Measurements from ENCODE around the gene SUMO2. TPM values are rescaled to one million over a fixed set of nuclear protein-coding genes. Genes with fewer than 3 reads are reported as not detected.

The SUMO2 gene
- total and polyA plus RNA-seq, 9 of the 15 experiments (the other 6 are each of a cell fraction or from before 2014, with no cell fraction given): 157 to 733 (median 419) TPM

DNA sequence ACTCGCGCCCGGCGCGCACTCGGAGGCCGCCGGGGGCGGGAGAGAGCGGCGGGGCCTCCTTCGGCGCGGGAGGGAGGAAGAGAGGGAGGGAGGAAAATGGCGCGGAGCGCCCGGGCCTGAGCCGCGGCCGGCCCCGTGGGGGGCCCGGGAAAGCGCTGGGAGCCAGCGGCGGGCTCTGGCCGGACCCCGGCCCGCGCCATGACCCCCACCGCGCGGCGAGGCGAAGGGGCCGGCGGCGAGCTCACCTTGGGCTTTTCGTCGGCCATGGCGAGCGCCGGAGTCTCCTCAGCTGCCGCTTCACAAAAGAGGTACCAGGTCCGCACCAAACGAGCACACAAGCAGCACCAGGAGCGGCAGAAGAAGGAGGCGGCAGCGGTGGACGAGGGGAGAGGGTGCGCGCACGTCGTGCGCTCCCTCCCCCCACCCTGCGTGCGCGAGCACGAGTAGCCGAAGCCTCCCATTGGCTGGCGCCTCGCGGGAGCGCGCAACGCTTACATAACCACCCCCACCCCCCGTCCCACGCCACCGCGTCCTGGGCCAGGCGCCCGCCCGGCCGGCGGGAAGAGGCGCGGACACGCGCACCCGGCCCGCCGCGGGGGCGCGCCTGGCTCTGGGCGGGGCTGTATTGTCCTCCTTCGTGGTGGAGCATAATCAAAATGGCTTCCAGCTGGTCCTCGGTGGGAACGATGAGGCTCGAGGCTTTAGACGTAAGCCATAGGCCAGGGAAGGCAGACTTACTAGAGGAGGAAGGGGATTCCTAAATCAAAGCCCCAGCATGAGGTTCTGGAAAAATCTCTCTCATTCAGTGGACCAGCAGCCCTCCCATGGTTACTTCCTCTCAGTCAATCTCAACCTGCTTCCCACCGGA, at the start of gene SUMO2 (continued):
- TF ChIP-seq, protein P1, sequence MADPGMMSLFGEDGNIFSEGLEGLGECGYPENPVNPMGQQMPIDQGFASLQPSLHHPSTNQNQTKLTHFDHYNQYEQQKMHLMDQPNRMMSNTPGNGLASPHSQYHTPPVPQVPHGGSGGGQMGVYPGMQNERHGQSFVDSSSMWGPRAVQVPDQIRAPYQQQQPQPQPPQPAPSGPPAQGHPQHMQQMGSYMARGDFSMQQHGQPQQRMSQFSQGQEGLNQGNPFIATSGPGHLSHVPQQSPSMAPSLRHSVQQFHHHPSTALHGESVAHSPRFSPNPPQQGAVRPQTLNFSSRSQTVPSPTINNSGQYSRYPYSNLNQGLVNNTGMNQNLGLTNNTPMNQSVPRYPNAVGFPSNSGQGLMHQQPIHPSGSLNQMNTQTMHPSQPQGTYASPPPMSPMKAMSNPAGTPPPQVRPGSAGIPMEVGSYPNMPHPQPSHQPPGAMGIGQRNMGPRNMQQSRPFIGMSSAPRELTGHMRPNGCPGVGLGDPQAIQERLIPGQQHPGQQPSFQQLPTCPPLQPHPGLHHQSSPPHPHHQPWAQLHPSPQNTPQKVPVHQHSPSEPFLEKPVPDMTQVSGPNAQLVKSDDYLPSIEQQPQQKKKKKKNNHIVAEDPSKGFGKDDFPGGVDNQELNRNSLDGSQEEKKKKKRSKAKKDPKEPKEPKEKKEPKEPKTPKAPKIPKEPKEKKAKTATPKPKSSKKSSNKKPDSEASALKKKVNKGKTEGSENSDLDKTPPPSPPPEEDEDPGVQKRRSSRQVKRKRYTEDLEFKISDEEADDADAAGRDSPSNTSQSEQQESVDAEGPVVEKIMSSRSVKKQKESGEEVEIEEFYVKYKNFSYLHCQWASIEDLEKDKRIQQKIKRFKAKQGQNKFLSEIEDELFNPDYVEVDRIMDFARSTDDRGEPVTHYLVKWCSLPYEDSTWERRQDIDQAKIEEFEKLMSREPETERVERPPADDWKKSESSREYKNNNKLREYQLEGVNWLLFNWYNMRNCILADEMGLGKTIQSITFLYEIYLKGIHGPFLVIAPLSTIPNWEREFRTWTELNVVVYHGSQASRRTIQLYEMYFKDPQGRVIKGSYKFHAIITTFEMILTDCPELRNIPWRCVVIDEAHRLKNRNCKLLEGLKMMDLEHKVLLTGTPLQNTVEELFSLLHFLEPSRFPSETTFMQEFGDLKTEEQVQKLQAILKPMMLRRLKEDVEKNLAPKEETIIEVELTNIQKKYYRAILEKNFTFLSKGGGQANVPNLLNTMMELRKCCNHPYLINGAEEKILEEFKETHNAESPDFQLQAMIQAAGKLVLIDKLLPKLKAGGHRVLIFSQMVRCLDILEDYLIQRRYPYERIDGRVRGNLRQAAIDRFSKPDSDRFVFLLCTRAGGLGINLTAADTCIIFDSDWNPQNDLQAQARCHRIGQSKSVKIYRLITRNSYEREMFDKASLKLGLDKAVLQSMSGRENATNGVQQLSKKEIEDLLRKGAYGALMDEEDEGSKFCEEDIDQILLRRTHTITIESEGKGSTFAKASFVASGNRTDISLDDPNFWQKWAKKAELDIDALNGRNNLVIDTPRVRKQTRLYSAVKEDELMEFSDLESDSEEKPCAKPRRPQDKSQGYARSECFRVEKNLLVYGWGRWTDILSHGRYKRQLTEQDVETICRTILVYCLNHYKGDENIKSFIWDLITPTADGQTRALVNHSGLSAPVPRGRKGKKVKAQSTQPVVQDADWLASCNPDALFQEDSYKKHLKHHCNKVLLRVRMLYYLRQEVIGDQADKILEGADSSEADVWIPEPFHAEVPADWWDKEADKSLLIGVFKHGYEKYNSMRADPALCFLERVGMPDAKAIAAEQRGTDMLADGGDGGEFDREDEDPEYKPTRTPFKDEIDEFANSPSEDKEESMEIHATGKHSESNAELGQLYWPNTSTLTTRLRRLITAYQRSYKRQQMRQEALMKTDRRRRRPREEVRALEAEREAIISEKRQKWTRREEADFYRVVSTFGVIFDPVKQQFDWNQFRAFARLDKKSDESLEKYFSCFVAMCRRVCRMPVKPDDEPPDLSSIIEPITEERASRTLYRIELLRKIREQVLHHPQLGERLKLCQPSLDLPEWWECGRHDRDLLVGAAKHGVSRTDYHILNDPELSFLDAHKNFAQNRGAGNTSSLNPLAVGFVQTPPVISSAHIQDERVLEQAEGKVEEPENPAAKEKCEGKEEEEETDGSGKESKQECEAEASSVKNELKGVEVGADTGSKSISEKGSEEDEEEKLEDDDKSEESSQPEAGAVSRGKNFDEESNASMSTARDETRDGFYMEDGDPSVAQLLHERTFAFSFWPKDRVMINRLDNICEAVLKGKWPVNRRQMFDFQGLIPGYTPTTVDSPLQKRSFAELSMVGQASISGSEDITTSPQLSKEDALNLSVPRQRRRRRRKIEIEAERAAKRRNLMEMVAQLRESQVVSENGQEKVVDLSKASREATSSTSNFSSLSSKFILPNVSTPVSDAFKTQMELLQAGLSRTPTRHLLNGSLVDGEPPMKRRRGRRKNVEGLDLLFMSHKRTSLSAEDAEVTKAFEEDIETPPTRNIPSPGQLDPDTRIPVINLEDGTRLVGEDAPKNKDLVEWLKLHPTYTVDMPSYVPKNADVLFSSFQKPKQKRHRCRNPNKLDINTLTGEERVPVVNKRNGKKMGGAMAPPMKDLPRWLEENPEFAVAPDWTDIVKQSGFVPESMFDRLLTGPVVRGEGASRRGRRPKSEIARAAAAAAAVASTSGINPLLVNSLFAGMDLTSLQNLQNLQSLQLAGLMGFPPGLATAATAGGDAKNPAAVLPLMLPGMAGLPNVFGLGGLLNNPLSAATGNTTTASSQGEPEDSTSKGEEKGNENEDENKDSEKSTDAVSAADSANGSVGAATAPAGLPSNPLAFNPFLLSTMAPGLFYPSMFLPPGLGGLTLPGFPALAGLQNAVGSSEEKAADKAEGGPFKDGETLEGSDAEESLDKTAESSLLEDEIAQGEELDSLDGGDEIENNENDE (IDR thresholded peaks at IDR 0.05; ENCODE audit: low read depth, low read length): no peak
- TF ChIP-seq, protein P2, sequence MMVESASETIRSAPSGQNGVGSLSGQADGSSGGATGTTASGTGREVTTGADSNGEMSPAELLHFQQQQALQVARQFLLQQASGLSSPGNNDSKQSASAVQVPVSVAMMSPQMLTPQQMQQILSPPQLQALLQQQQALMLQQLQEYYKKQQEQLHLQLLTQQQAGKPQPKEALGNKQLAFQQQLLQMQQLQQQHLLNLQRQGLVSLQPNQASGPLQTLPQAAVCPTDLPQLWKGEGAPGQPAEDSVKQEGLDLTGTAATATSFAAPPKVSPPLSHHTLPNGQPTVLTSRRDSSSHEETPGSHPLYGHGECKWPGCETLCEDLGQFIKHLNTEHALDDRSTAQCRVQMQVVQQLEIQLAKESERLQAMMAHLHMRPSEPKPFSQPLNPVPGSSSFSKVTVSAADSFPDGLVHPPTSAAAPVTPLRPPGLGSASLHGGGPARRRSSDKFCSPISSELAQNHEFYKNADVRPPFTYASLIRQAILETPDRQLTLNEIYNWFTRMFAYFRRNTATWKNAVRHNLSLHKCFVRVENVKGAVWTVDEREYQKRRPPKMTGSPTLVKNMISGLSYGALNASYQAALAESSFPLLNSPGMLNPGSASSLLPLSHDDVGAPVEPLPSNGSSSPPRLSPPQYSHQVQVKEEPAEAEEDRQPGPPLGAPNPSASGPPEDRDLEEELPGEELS (CRISPR knock-in tag; IDR thresholded peaks at IDR 0.05; ENCODE audit: borderline replicate concordance): 0 out of 2 replicates have a peak, but pooled peaks have one; percentile 47
- TF ChIP-seq, protein P3, sequence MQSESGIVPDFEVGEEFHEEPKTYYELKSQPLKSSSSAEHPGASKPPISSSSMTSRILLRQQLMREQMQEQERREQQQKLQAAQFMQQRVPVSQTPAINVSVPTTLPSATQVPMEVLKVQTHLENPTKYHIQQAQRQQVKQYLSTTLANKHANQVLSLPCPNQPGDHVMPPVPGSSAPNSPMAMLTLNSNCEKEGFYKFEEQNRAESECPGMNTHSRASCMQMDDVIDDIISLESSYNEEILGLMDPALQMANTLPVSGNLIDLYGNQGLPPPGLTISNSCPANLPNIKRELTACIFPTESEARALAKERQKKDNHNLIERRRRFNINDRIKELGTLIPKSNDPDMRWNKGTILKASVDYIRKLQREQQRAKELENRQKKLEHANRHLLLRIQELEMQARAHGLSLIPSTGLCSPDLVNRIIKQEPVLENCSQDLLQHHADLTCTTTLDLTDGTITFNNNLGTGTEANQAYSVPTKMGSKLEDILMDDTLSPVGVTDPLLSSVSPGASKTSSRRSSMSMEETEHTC (IDR thresholded peaks at IDR 0.05): no peak
- TF ChIP-seq GTF2E2 (tag; IDR thresholded peaks at IDR 0.05) (peak; percentile 90; the same call in 1 of the 2 replicates), MAZ (CRISPR knock-in tag; conservative IDR thresholded peaks at IDR 0.05 in 1 of 2, IDR thresholded peaks at IDR 0.05 in 1 of 2) (peak; percentile 91 to 98), SMAD3 (CRISPR knock-in tag; conservative IDR thresholded peaks at IDR 0.05) (peak; percentile 73; the same call in 1 of the 2 replicates), ZNF134 (CRISPR knock-in tag; conservative IDR thresholded peaks at IDR 0.05) (no peak; the same call in 1 of the 2 replicates)

Data from K562 (cell line).